ENCODE results near the gene CHM. TPM values are rescaled to one million over a fixed set of nuclear protein-coding genes. Genes with fewer than 3 reads are reported as not detected.
"Not testable (repeated sequence)": the region's sequence is repeated elsewhere in the genome, so short reads cannot be mapped to it uniquely, and the experiment has no call there.

The CHM gene
- total RNA-seq, 2 donors from 2014 or later = 26.0 to 52.8 TPM

- H3K27me3 Mint-ChIP-seq (ENCODE audit: insufficient read depth) = no peaks in the 10 kb centered on the region
- peaks cover 18% of the 10 kb centered on the region for H3K4me1 Mint-ChIP-seq
- no peaks in the 10 kb centered on the region for H3K27me3 ChIP-seq (ENCODE audit: control insufficient read depth, insufficient read depth, low read length, poor library complexity, severe bottlenecking)
- H3K9me3 ChIP-seq (ENCODE audit: control insufficient read depth, low read length) = no peaks in the 10 kb centered on the region
- no peaks in the 10 kb centered on the region for H3K4me1 ChIP-seq (ENCODE audit: control insufficient read depth, insufficient read depth, low read length)
- H3K9ac ChIP-seq (ENCODE audit: extremely low read depth, low read length, poor library complexity, severe bottlenecking) = no peak overlapping the region
- 85% methylated on average over 3 of the region's 3 CpGs; no CpG with 5 or more reads in 1 of the 2 experiments for WGBS, 2 experiments (ENCODE audit: insufficient coverage in 1 of 2, insufficient read length in 1 of 2)
- H3K27ac Mint-ChIP-seq = no peak overlapping the region
- peaks cover 6% of the 10 kb centered on the region for H3K9me3 Mint-ChIP-seq
- no peak overlapping the region for H3K4me3 Mint-ChIP-seq
- no peak overlapping the region for H3K27ac ChIP-seq (ENCODE audit: low read depth, low read length)
- no peaks in the 10 kb centered on the region for H3K36me3 ChIP-seq (ENCODE audit: control insufficient read depth, insufficient read depth, low read length)
- no peak for DNase-seq
- H3K36me3 Mint-ChIP-seq (ENCODE audit: low read depth) = peaks cover 27% of the 10 kb centered on the region
- no peak for TF ChIP-seq CTCF (conservative IDR thresholded peaks at IDR 0.05)
- H3K4me3 ChIP-seq (ENCODE audit: low read length) = no peak overlapping the region
Measured at GRCh38 chrX:85922821-85923220, 124.5 kb downstream of the CHM start.

- 0% methylated on average over 1 of the region's 2 CpGs; no CpG with 5 or more reads in 1 of the 2 experiments for WGBS, 2 experiments (ENCODE audit: insufficient coverage in 1 of 2, insufficient read length in 1 of 2)
- not testable (repeated sequence) for H3K9me3 ChIP-seq (ENCODE audit: control insufficient read depth, low read length); H3K4me3 ChIP-seq (ENCODE audit: low read length); H3K4me1 ChIP-seq (ENCODE audit: control insufficient read depth, insufficient read depth, low read length); H3K4me3 Mint-ChIP-seq; H3K36me3 ChIP-seq (ENCODE audit: control insufficient read depth, insufficient read depth, low read length); DNase-seq; H3K9ac ChIP-seq (ENCODE audit: extremely low read depth, low read length, poor library complexity, severe bottlenecking); H3K27ac Mint-ChIP-seq; H3K27me3 ChIP-seq (ENCODE audit: control insufficient read depth, insufficient read depth, low read length, poor library complexity, severe bottlenecking); H3K27ac ChIP-seq (ENCODE audit: low read depth, low read length); H3K27me3 Mint-ChIP-seq (ENCODE audit: insufficient read depth)
- H3K4me1 Mint-ChIP-seq = peaks cover 31% of the 10 kb centered on the region
- peaks cover 34% of the 10 kb centered on the region for H3K36me3 Mint-ChIP-seq (ENCODE audit: low read depth)
- peaks cover 18% of the 10 kb centered on the region for H3K9me3 Mint-ChIP-seq
Measured at GRCh38 chrX:85916656-85917280, 130.6 kb downstream of the CHM start.

GRCh38 chrX:85914431-85914830, 132.9 kb downstream of the CHM start:
- H3K36me3 ChIP-seq (ENCODE audit: control insufficient read depth, insufficient read depth, low read length) = no peaks in the 10 kb centered on the region
- Mint-ChIP-seq H3K4me3 (no peak overlapping the region), H3K36me3 (ENCODE audit: low read depth) (peaks cover 25% of the 10 kb centered on the region), H3K4me1 (peaks cover 50% of the 10 kb centered on the region), H3K27ac (no peak overlapping the region), H3K27me3 (ENCODE audit: insufficient read depth) (no peaks in the 10 kb centered on the region), H3K9me3 (peaks cover 18% of the 10 kb centered on the region)
- H3K27me3 ChIP-seq (ENCODE audit: control insufficient read depth, insufficient read depth, low read length, poor library complexity, severe bottlenecking) = no peaks in the 10 kb centered on the region
- 97% methylated on average over 6 of the region's 6 CpGs; no CpG with 5 or more reads in 1 of the 2 experiments for WGBS, 2 experiments (ENCODE audit: insufficient coverage in 1 of 2, insufficient read length in 1 of 2)
- no peak for TF ChIP-seq CTCF (conservative IDR thresholded peaks at IDR 0.05)
- no peak for DNase-seq
- H3K9ac ChIP-seq (ENCODE audit: extremely low read depth, low read length, poor library complexity, severe bottlenecking) = no peak overlapping the region
- H3K4me1 ChIP-seq (ENCODE audit: control insufficient read depth, insufficient read depth, low read length) = no peaks in the 10 kb centered on the region
- no peak overlapping the region for H3K4me3 ChIP-seq (ENCODE audit: low read length)
- no peak overlapping the region for H3K27ac ChIP-seq (ENCODE audit: low read depth, low read length)
- H3K9me3 ChIP-seq (ENCODE audit: control insufficient read depth, low read length) = no peaks in the 10 kb centered on the region

Measured in endodermal cell (in vitro differentiated cells).